IPS-20b (cell line): ENCODE measurements around the gene CYBC1.

Experiments
- H3K27ac ChIP-seq: one replicate; pipeline ENCODE4 v1.5.1; 2013; ENCODE audit warnings: low read length
- H3K27me3 ChIP-seq: 2 replicates; pipeline ENCODE4 v1.6.1; 2013; ENCODE audit warnings: mild to moderate bottlenecking, low read length, inconsistent platforms; ENCODE audit not compliant: insufficient read depth
- H3K36me3 ChIP-seq: 2 replicates; pipeline ENCODE4 v1.6.1; 2013; ENCODE audit warnings: low read depth, mild to moderate bottlenecking, inconsistent platforms, low read length, moderate library complexity; ENCODE audit not compliant: insufficient read depth
- H3K4me1 ChIP-seq: 2 replicates; pipeline ENCODE4 v1.6.1; 2013; ENCODE audit warnings: mild to moderate bottlenecking, control low read depth, inconsistent platforms, low read length, moderate library complexity; ENCODE audit not compliant: insufficient read depth
- H3K4me3 ChIP-seq: 2 replicates; pipeline ENCODE4 v1.5.1; 2013; ENCODE audit warnings: mild to moderate bottlenecking, low read length, inconsistent platforms
- H3K9ac ChIP-seq: 2 replicates; pipeline ENCODE4 v1.6.1; 2013; ENCODE audit warnings: low read depth, mild to moderate bottlenecking, inconsistent platforms, low read length, moderate library complexity
- H3K9me3 ChIP-seq: 2 replicates; pipeline ENCODE4 v1.6.1; 2013; ENCODE audit warnings: mild to moderate bottlenecking, low read depth, low read length, inconsistent platforms; ENCODE audit not compliant: insufficient read depth

The CYBC1 gene

GRCh38 chr17:82450357-82451106 lies at the start of gene CYBC1:
Gene CYBC1, minus strand, starts transcription at chr17:82450752. Its CDS starts 1,498 bp downstream, at chr17:82449254.
- Histone ChIP-seq H3K4me1 (peaks cover 5% of the 10 kb centered on the region; the same call in 1 of the 2 replicates), H3K27ac (no peak within 1 kb of the TSS)

GRCh38 chr17:82497483-82498405 lies 47.2 kb upstream of the CYBC1 start:
- Histone ChIP-seq H3K27me3 (peaks cover 33% of the 10 kb centered on the region), H3K9ac (peak overlapping the region; percentile 40; the same call in 1 of the 2 replicates), H3K4me1 (0 out of 2 replicates have a peak, but pooled peaks cover 3% of the 10 kb centered on the region), H3K4me3 (peak overlapping the region; percentile 69), H3K36me3 (no peaks in the 10 kb centered on the region), H3K9me3 (no peaks in the 10 kb centered on the region), H3K27ac (no peak overlapping the region)

More at GRCh38 chr17:82450357-82451106, at the start of gene CYBC1:
- Histone ChIP-seq H3K4me3 (peak within 1 kb of the TSS; percentile 82), H3K9ac (peak within 1 kb of the TSS; percentile 83), H3K9me3 (no peaks in the 10 kb centered on the region), H3K27me3 (no peaks in the 10 kb centered on the region), H3K36me3 (peaks cover 9% of the 10 kb centered on the region; the same call in 1 of the 2 replicates)

GRCh38 chr17:82496529-82497434 lies 46.2 kb upstream of the CYBC1 start:
- H3K27ac ChIP-seq = no peak overlapping the region
- H3K36me3 ChIP-seq = no peaks in the 10 kb centered on the region
- H3K9ac ChIP-seq = no peak overlapping the region; the same call in 1 of the 2 replicates
- H3K27me3 ChIP-seq = peaks cover 33% of the 10 kb centered on the region
- peak overlapping the region; percentile 66; the same call in 1 of the 2 replicates for H3K4me3 ChIP-seq
- H3K4me1 ChIP-seq = 0 out of 2 replicates have a peak, but pooled peaks cover 3% of the 10 kb centered on the region
- H3K9me3 ChIP-seq = no peaks in the 10 kb centered on the region

GRCh38 chr17:82495844-82496528 lies 45.4 kb upstream of the CYBC1 start:
- Histone ChIP-seq H3K9me3 (no peaks in the 10 kb centered on the region), H3K9ac (no peak overlapping the region), H3K4me3 (no peak overlapping the region), H3K27me3 (peaks cover 33% of the 10 kb centered on the region), H3K36me3 (no peaks in the 10 kb centered on the region), H3K4me1 (0 out of 2 replicates have a peak, but pooled peaks cover 3% of the 10 kb centered on the region), H3K27ac (no peak overlapping the region)

- peak overlapping the region; percentile 68; the same call in 1 of the 2 replicates for H3K9ac ChIP-seq
- H3K4me3 ChIP-seq = peak overlapping the region; percentile 59
- 0 out of 2 replicates have a peak, but pooled peaks cover 3% of the 10 kb centered on the region for H3K4me1 ChIP-seq
These were observed 43.9 kb upstream of the CYBC1 start for GRCh38 chr17:82494236-82495055.

GRCh38 chr17:82493226-82493781 lies 42.8 kb upstream of the CYBC1 start:
- no peaks in the 10 kb centered on the region for H3K9me3 ChIP-seq
- no peak overlapping the region for H3K27ac ChIP-seq
- no peak overlapping the region for H3K9ac ChIP-seq
- peaks cover 20% of the 10 kb centered on the region for H3K27me3 ChIP-seq
- no peaks in the 10 kb centered on the region; the same call in 1 of the 2 replicates for H3K36me3 ChIP-seq
- H3K4me1 ChIP-seq = 0 out of 2 replicates have a peak, but pooled peaks cover 3% of the 10 kb centered on the region
- H3K4me3 ChIP-seq = no peak overlapping the region

More at GRCh38 chr17:82494236-82495055, 43.9 kb upstream of the CYBC1 start:
- no peaks in the 10 kb centered on the region for H3K36me3 ChIP-seq
- H3K9me3 ChIP-seq = no peaks in the 10 kb centered on the region
- H3K27me3 ChIP-seq = peaks cover 27% of the 10 kb centered on the region
- peak overlapping the region; percentile 13 for H3K27ac ChIP-seq

GRCh38 chr17:82492643-82493225 lies 42.2 kb upstream of the CYBC1 start:
- no peak overlapping the region for H3K9ac ChIP-seq
- H3K27me3 ChIP-seq = peaks cover 15% of the 10 kb centered on the region
- H3K4me3 ChIP-seq = no peak overlapping the region
- H3K4me1 ChIP-seq = 0 out of 2 replicates have a peak, but pooled peaks cover 3% of the 10 kb centered on the region
- no peaks in the 10 kb centered on the region for H3K9me3 ChIP-seq
- H3K27ac ChIP-seq = no peak overlapping the region
- peaks cover 5% of the 10 kb centered on the region; the same call in 1 of the 2 replicates for H3K36me3 ChIP-seq

GRCh38 chr17:82491533-82491932 lies 41.0 kb upstream of the CYBC1 start:
- H3K9ac ChIP-seq = no peak overlapping the region
- no peaks in the 10 kb centered on the region for H3K9me3 ChIP-seq
- H3K36me3 ChIP-seq = peaks cover 13% of the 10 kb centered on the region; the same call in 1 of the 2 replicates
- H3K4me1 ChIP-seq = 0 out of 2 replicates have a peak, but pooled peaks cover 3% of the 10 kb centered on the region
- no peak overlapping the region for H3K4me3 ChIP-seq
- H3K27ac ChIP-seq = no peak overlapping the region
- peaks cover 8% of the 10 kb centered on the region for H3K27me3 ChIP-seq

GRCh38 chr17:82491196-82491530 lies 40.6 kb upstream of the CYBC1 start:
- no peak overlapping the region for H3K27ac ChIP-seq
- no peak overlapping the region for H3K9ac ChIP-seq
- H3K27me3 ChIP-seq = peaks cover 4% of the 10 kb centered on the region
- no peaks in the 10 kb centered on the region for H3K9me3 ChIP-seq
- 0 out of 2 replicates have a peak, but pooled peaks cover 3% of the 10 kb centered on the region for H3K4me1 ChIP-seq
- no peak overlapping the region for H3K4me3 ChIP-seq
- H3K36me3 ChIP-seq = peaks cover 16% of the 10 kb centered on the region; the same call in 1 of the 2 replicates
